Lung (tissue), 12 donors: ENCODE results near the gene TENT5A. TPM values are rescaled to one million over a fixed set of nuclear protein-coding genes. Genes with fewer than 3 reads are reported as not detected.

Experiments used
- ATAC-seq: fragments of 200-7000 bp; cut with Tn5 transposase; one replicate; pipeline ENCODE4 v1.9.1; 2020; ENCODE audit warnings: moderate number of reproducible peaks; ENCODE audit not compliant: insufficient read depth, low FRiP score
- DNase-seq, 3 donors: peaks; one replicate each; pipeline ENCODE4 v3.0.0-alpha.2; 2013 to 2017
- H3K27ac ChIP-seq, 2 donors: one replicate each; pipeline ENCODE4 v1.5.1; 2013; ENCODE audit warnings: mild to moderate bottlenecking in 2 of 2, moderate library complexity in 2 of 2, control low read depth in 1 of 2, inconsistent platforms in 1 of 2, low read depth in 1 of 2, low read length in 1 of 2
- H3K27me3 ChIP-seq, 3 donors: one replicate each; pipeline ENCODE4 v1.5.1; 2013; ENCODE audit warnings: low read length in 2 of 3; ENCODE audit not compliant: control insufficient read depth in 3 of 3, insufficient read depth in 3 of 3
- H3K36me3 ChIP-seq, 4 donors: one replicate each; pipeline ENCODE4 v1.5.1; 2013; ENCODE audit warnings: low read length in 4 of 4, mild to moderate bottlenecking in 1 of 4, moderate library complexity in 1 of 4; ENCODE audit not compliant: control insufficient read depth in 4 of 4, insufficient read depth in 4 of 4
- H3K4me1 ChIP-seq, 5 donors: one replicate each; pipeline ENCODE4 v1.5.1; 2013; ENCODE audit warnings: low read length in 5 of 5, mild to moderate bottlenecking in 2 of 5, moderate library complexity in 1 of 5; ENCODE audit not compliant: control insufficient read depth in 5 of 5, insufficient read depth in 5 of 5
- H3K4me3 ChIP-seq: one replicate; pipeline ENCODE4 v1.5.1; 2013; ENCODE audit warnings: mild to moderate bottlenecking, control low read depth, moderate library complexity
- H3K9ac ChIP-seq, 2 donors: one replicate each; pipeline ENCODE4 v1.5.1; 2013; ENCODE audit warnings: low read length in 2 of 2, control low read depth in 1 of 2; ENCODE audit not compliant: insufficient read depth in 1 of 2
- H3K9me3 ChIP-seq, 4 donors: one replicate each; pipeline ENCODE4 v1.5.1; 2013; ENCODE audit warnings: low read length in 3 of 4, mild to moderate bottlenecking in 1 of 4, moderate library complexity in 1 of 4; ENCODE audit not compliant: control insufficient read depth in 4 of 4, insufficient read depth in 3 of 4
- CTCF ChIP-seq: IDR thresholded peaks from 2 replicates; pipeline ENCODE4 v1.5.1; 2012; ENCODE audit warnings: mild to moderate bottlenecking; ENCODE audit errors: control extremely low read depth, extremely low read depth
- WGBS, 2 donors: extraction: QIAGEN DNeasy Blood & Tissue Kit; methylation state at CpG; one replicate each; pipeline ENCODE4 v1.1.7; 2013; 5-methylcytosine and 5-hydroxymethylcytosine counted together
- polyA plus RNA-seq, 2 donors: library from polyadenylated mRNA; stranded (reverse); fragments of 200-250 nt; gene quantifications; one replicate each; pipeline ENCODE4 v1.2.1, GENCODE V29; 2013
- total RNA-seq, 2 donors: library from RNA; depleted of rRNA in 1 of 2; stranded (reverse); fragments of >200 nt in 1 of 2; gene quantifications; one replicate each; pipeline ENCODE4 v1.2.1, GENCODE V29; 2014 to 2021
- donor health status: control.
- donor health status: control.
- donor health status: Bipolar disorder and iron deficiency.
- donor health status: healthy.
- donor health status: DM: yes; HTN: yes; CAD: no.

Gene TENT5A
- total and polyA plus RNA-seq, 4 donors: 3.7 to 29.8 (median 9.1) TPM

- Histone ChIP-seq H3K9ac (no peak overlapping the region), H3K27me3 (no peaks in the 10 kb centered on the region), H3K4me3 (no peak overlapping the region), H3K36me3 (no peaks in the 10 kb centered on the region), H3K9me3 (no peaks in the 10 kb centered on the region), H3K27ac (no peak overlapping the region), H3K4me1 (peaks cover 2 to 16% (median 11%) of the 10 kb centered on the region in 5 donors)
- no peak for DNase-seq
- WGBS, 2 donors: 71 to 85% methylated on average over 3 of the region's 3 CpGs
- TF ChIP-seq CTCF: no peak
- no peak for ATAC-seq
Measured at GRCh38 chr6:81763968-81764367, 11.5 kb upstream of the TENT5A start.

GRCh38 chr6:81763051-81763450, 10.6 kb upstream of the TENT5A start:
- Histone ChIP-seq H3K27ac (no peak overlapping the region), H3K27me3 (no peaks in the 10 kb centered on the region), H3K9ac (no peak overlapping the region), H3K4me3 (no peak overlapping the region), H3K36me3 (no peaks in the 10 kb centered on the region), H3K4me1 (peaks cover 2 to 16% (median 11%) of the 10 kb centered on the region in 5 donors), H3K9me3 (no peaks in the 10 kb centered on the region)
- ATAC-seq (no peak), DNase-seq (no peak)
- TF ChIP-seq CTCF: no peak
- WGBS, 2 donors: 72 to 94% methylated on average over 1 of the region's 1 CpG

GRCh38 chr6:81762606-81763005, 10.1 kb upstream of the TENT5A start:
- Histone ChIP-seq H3K36me3 (no peaks in the 10 kb centered on the region), H3K9me3 (no peaks in the 10 kb centered on the region), H3K9ac (no peak overlapping the region), H3K27me3 (no peaks in the 10 kb centered on the region), H3K4me3 (no peak overlapping the region), H3K27ac (no peak overlapping the region), H3K4me1 (peaks cover 1 to 16% (median 11%) of the 10 kb centered on the region in 5 donors)
- 37 to 58% methylated on average over 4 of the region's 4 CpGs for WGBS, 2 donors
- no peak for TF ChIP-seq CTCF
- ATAC-seq: no peak
- DNase-seq: no peak

- peaks cover 0 to 13% (median 8%) of the 10 kb centered on the region in 5 donors for H3K4me1 ChIP-seq
- no peak for ATAC-seq
Measured at GRCh38 chr6:81762132-81762531, 9.7 kb upstream of the TENT5A start.

More at GRCh38 chr6:81762132-81762531, 9.7 kb upstream of the TENT5A start:
- H3K9me3 ChIP-seq: no peaks in the 10 kb centered on the region
- no peak for DNase-seq
- no peak for TF ChIP-seq CTCF
- H3K4me3 ChIP-seq: no peak overlapping the region
- no peak overlapping the region for H3K9ac ChIP-seq
- H3K36me3 ChIP-seq: no peaks in the 10 kb centered on the region
- H3K27ac ChIP-seq: no peak overlapping the region
- H3K27me3 ChIP-seq: no peaks in the 10 kb centered on the region
